GM12801 (cell line): ENCODE data around the gene FBXO7.

Experiments used
- CTCF ChIP-seq: IDR thresholded peaks from one replicate; pipeline ENCODE4 v1.5.1; 2011; ENCODE audit warnings: control low read depth; ENCODE audit not compliant: insufficient read length; ENCODE audit errors: extremely low read depth

The FBXO7 gene

GRCh38 chr22:32548039-32548438 lies 73.4 kb downstream of the FBXO7 start:
- TF ChIP-seq CTCF = no peak
